ENCODE measurements around the gene THSD7A.

Gene THSD7A

GRCh38 chr7:11750191-11750590 is 81.8 kb downstream of the THSD7A start:
- no peak for DNase-seq

GRCh38 chr7:11749629-11750028 is 82.4 kb downstream of the THSD7A start:
- DNase-seq, result no peak

DNA sequence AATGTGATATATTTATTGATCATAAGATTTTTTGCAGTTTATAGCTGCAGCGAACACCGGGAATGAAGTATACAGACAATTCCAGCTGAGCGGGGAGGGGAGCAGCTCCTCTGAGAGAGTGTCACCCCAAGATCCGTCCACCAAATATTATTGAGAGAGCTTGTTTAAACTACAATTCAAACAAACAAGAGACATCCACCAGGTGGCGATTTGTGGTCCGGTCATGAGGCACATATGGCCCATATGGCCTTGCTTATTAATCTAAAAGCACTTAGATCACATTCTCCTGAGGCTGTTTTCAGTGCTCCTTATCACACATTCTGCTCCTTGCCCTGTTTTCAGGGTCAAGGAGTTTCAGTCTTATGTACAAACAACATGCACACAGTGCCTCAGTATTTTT is 83.1 kb downstream of the THSD7A start:
- no peak for DNase-seq

- DNase-seq, result no peak
These were observed 84.1 kb downstream of the THSD7A start for GRCh38 chr7:11747715-11748485.

- DNase-seq, result no peak
These were observed 85.4 kb downstream of the THSD7A start for GRCh38 chr7:11746591-11746990.

- DNase-seq, result no peak
These were observed 88.5 kb downstream of the THSD7A start for GRCh38 chr7:11743548-11743947.

- DNase-seq, result no peak
These were observed 89.0 kb downstream of the THSD7A start for GRCh38 chr7:11743016-11743415.

DNA sequence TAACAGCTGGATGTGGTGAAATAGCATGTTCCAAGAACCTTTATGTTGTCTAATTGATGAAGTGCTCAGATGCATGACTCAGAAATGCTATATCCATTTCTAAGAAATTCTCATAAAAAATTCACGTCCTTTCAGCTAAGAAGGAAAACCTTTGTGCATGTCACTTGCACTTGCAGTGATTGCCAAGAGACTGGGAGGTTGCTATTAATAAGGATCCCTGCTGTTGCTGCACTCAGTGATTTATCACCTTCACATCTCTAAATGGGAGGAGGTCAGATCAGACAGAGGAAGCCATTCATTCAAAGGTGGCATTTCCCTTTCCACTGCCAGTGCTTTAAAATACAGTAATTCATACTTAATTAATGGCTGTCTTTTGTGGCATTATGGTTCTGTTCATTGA is 89.5 kb downstream of the THSD7A start:
- DNase-seq, result no peak

GRCh38 chr7:11737723-11738122 is 94.3 kb downstream of the THSD7A start:
- DNase-seq, result no peak

DNA sequence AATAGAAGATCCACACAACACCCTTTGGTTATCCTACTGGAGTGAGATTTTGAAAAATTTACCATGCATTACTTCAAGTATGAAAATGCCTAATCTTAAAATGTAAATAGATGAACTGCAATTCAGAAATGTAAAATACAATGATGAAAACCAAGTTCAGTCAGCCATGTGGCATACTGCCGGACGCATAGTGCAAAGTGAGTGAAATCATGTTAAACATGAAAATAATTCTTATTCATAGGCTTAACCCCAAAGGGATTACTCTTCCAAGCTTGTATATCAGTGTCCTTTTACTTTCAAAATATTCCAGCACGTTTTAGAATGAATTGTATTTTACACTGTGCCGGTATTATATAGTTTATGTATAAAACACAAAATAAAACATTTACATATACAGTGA is 99.8 kb downstream of the THSD7A start:
- no peak for DNase-seq

- no peak for DNase-seq
These were observed 101.3 kb downstream of the THSD7A start for GRCh38 chr7:11730725-11731124.

DNA sequence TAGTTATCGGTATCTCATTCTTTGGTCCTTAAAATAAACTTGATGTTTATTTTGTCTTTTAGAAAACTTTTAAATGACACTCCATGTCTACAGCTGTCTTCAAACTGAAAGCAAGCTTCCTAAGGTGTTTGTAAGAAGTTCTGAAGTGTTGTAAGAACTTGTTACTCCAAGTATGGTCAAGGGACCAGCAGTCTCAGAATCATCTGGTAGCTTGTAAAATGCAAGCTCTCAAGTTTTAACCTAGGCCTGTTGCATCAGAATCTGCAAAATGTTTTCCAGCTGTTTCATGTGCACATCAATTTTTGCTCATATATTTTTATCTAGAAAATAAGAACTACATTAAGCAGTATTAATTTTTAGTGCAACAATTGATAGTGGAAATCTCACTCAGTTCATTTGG is 104.1 kb downstream of the THSD7A start:
- no peak for DNase-seq

DNA sequence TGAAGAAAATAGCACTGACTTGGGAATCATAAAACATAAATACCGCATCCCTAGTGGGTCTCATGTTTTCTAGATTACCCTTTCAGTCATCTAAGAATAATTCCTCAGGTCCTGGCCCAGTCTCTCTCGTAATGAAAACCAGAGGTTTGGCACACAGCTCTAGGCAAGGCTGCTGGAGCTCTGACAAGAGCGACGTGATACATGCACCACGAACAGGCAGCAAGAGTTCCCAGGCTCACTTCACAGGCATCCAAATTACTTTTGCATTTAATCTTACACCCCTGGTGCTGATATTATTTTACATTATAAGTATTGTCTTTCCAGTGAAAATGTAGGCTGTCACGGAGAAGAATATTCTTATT is 105.2 kb downstream of the THSD7A start:
- DNase-seq, result no peak

- no peak for DNase-seq
These were observed 105.8 kb downstream of the THSD7A start for GRCh38 chr7:11726001-11726793.

GRCh38 chr7:11716185-11716584 is 115.8 kb downstream of the THSD7A start:
- no peak for DNase-seq

- no peak for DNase-seq
These were observed 117.3 kb downstream of the THSD7A start for GRCh38 chr7:11714676-11715075.

GRCh38 chr7:11714205-11714604 is 117.8 kb downstream of the THSD7A start:
- DNase-seq, result no peak

- DNase-seq, result no peak
These were observed 118.6 kb downstream of the THSD7A start for GRCh38 chr7:11713352-11713751.

DNA sequence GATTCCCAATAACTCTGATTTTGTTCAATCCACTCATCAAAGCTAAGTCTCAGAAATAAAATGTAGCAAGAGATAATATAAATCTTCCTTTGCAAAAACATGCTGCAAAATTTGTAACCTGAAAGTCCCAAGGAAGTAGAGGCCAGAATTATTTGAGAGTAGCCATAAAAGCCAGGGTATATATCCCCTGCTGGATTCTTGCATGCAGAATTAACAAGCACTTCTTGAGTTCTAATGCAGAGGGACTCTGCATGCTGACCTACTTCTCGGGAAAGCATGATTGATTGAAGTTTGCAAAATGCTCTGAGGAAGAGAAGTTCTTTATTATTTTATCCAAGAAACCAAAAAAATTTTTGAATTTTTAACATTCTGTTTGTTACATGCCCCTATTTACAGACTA is 121.6 kb downstream of the THSD7A start:
- DNase-seq, result no peak

GRCh38 chr7:11709196-11709595 is 122.8 kb downstream of the THSD7A start:
- no peak for DNase-seq

DNA sequence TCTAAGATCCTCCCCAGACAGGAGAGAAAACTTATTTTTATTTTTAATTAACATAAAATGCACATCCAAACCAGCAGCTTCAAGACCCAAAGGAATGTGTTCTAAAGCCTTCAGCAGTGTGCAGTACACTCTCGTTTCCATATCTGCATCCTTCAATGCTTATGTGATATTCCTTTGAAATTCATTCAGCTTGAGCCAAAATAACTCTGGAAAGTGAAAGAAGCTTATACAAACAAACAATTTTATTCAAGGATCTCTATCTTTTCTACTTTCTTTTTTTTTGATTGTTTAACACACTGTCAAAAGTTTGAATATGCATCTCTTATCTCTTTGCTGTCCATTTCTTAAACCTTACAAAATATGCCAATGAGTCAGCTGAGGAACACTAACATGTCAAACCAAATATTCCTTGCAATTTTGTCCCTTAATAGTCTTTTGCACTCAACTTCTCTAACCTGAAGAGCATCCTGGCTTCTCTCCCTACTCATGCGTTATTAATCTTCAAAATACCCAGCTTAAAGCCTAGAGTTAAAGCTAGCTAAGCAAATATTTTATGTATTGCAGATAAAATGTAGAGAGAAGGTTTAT is 124.3 kb downstream of the THSD7A start:
- DNase-seq, result no peak

DNA sequence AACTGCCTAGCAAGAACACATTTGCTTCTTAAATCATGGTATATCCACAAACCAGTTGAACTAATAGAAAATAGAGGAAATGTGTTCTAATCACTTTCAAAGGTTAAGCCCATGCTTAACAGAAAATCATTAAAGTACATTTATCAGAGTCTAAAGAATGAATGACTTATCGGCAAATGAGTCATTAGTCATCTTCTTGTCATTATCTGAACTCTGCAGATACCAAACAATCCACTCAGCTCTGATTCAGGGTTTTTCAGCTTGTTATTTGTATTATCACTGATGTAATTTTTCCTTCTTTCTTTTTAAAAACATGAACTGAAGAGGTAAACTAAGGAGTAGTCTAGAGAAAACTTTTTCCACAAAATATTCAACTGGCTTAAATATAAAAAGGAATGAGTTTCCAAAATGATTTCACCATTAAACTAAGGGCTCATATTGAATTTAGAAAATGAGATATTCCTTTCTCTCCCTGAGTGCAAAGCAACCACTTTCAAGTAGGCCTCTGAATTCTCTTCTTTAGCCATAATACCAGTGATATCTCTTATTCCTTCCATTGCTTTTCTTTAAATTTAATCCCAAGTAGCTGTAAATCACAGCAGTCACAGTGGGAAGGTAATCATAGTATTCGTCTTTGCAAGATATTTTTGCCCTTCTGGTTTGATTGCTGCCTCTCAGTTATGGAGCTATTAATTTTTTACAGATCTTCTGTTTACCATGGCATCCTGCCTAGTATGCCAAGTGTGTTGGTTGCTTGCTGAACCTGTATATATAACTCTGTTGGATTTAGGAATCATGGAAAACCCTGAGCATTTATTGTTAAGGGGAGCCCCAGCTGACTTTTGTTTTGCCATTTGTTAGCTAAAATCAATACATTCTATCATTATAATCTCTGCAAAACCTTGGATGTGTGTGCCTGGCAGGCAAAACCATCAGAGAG is 125.1 kb downstream of the THSD7A start:
- DNase-seq, result no peak

GRCh38 chr7:11703829-11704228 is 128.2 kb downstream of the THSD7A start:
- no peak for DNase-seq
